ENCODE measurements around the gene SH2B3.

The SH2B3 gene

GRCh38 chr12:111413442-111414086 lies 7.8 kb downstream of the SH2B3 start:
- in situ Hi-C loops (cut with MboI; ENCODE audit: low sequenced_read_pairs, unreplicated experiment) = no loop called here
- no peak for TF ChIP-seq CTCF (IDR thresholded peaks at IDR 0.05; ENCODE audit: borderline replicate concordance, control extremely low read depth, extremely low read depth, insufficient read depth, missing control alignments)
- no peak for DNase-seq (ENCODE audit: low spot score)

GRCh38 chr12:111414711-111415252 lies 9.1 kb downstream of the SH2B3 start:
- in situ Hi-C loops (cut with MboI; ENCODE audit: low sequenced_read_pairs, unreplicated experiment) = no loop called here
- no peak for TF ChIP-seq CTCF (IDR thresholded peaks at IDR 0.05; ENCODE audit: borderline replicate concordance, control extremely low read depth, extremely low read depth, insufficient read depth, missing control alignments)
- no peak for DNase-seq (ENCODE audit: low spot score)

- DNase-seq (ENCODE audit: low spot score) = no peak
- in situ Hi-C loops (cut with MboI; ENCODE audit: low sequenced_read_pairs, unreplicated experiment) = no loop called here
- no peak for TF ChIP-seq CTCF (IDR thresholded peaks at IDR 0.05; ENCODE audit: borderline replicate concordance, control extremely low read depth, extremely low read depth, insufficient read depth, missing control alignments)
Measured at GRCh38 chr12:111417290-111417689, 11.6 kb downstream of the SH2B3 start.

- in situ Hi-C loops (cut with MboI; ENCODE audit: low sequenced_read_pairs, unreplicated experiment) = no loop called here
- DNase-seq (ENCODE audit: low spot score) = no peak
- no peak for TF ChIP-seq CTCF (IDR thresholded peaks at IDR 0.05; ENCODE audit: borderline replicate concordance, control extremely low read depth, extremely low read depth, insufficient read depth, missing control alignments)
Measured at GRCh38 chr12:111417784-111418593, 12.3 kb downstream of the SH2B3 start.

GRCh38 chr12:111418594-111418880 lies 12.8 kb downstream of the SH2B3 start:
- no peak for TF ChIP-seq CTCF (IDR thresholded peaks at IDR 0.05; ENCODE audit: borderline replicate concordance, control extremely low read depth, extremely low read depth, insufficient read depth, missing control alignments)
- DNase-seq (ENCODE audit: low spot score) = no peak
- in situ Hi-C loops (cut with MboI; ENCODE audit: low sequenced_read_pairs, unreplicated experiment) = no loop called here

GRCh38 chr12:111419784-111420183 lies 14.1 kb downstream of the SH2B3 start:
- no peak for DNase-seq (ENCODE audit: low spot score)
- in situ Hi-C loops (cut with MboI; ENCODE audit: low sequenced_read_pairs, unreplicated experiment) = no loop called here
- TF ChIP-seq CTCF (IDR thresholded peaks at IDR 0.05; ENCODE audit: borderline replicate concordance, control extremely low read depth, extremely low read depth, insufficient read depth, missing control alignments) = no peak
